Mesodermal cell (in vitro differentiated cells): Measurements from ENCODE around the gene POLR2B.

Experiments used
- H3K27ac ChIP-seq: 2 replicates; pipeline ENCODE4 v1.7.0; 2013; ENCODE audit warnings: mild to moderate bottlenecking, low read depth, low read length, moderate library complexity; ENCODE audit not compliant: severe bottlenecking
- H3K36me3 ChIP-seq: 2 replicates; pipeline ENCODE4 v1.7.1; 2013; ENCODE audit warnings: mild to moderate bottlenecking, low read length, moderate library complexity; ENCODE audit not compliant: control insufficient read depth, insufficient read depth
- H3K4me1 ChIP-seq: one replicate; pipeline ENCODE4 v1.7.1; 2013; ENCODE audit warnings: mild to moderate bottlenecking, low read length; ENCODE audit not compliant: insufficient read depth, control insufficient read depth, poor library complexity, severe bottlenecking
- H3K4me3 ChIP-seq: 2 replicates; pipeline ENCODE4 v1.7.0; 2013; ENCODE audit warnings: low read length, control low read depth, mild to moderate bottlenecking; ENCODE audit not compliant: insufficient read depth, poor library complexity, severe bottlenecking; ENCODE audit errors: extremely low read depth
- H3K9me3 ChIP-seq: 2 replicates; pipeline ENCODE4 v1.7.1; 2013; ENCODE audit warnings: mild to moderate bottlenecking, low read length, moderate library complexity; ENCODE audit not compliant: control insufficient read depth
- WGBS, 2 experiments: methylation state at CpG; one replicate each; pipeline ENCODE4 v1.1.5; 2013; ENCODE audit warnings: missing lambda C conversion rate in 2 of 2; ENCODE audit not compliant: insufficient coverage in 2 of 2; 5-methylcytosine and 5-hydroxymethylcytosine counted together

Gene POLR2B

DNA sequence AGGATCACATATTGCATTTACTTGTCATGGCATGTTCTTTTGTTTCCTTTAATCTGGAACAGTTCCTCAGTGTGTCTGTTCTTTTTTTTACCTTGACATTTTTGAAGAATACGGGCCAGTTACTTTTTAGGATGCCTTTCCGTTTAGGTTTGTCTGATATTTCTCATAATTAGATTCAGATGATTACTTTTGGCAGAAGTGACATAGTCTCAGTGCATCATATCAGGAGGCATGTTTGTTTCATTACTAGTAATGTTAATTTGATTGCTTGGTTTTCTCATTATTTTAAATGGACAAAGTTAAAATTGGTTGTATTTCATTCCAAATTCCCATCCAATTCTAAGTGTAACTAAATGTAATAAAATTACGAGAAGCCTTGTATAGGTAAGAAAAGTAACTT is 8.3 kb downstream of the POLR2B start:
- Histone ChIP-seq H3K36me3 (peaks cover 69% of the 10 kb centered on the region), H3K4me3 (no peak overlapping the region), H3K27ac (no peak overlapping the region), H3K4me1 (no peaks in the 10 kb centered on the region), H3K9me3 (no peaks in the 10 kb centered on the region)
- WGBS, 2 experiments = 100% methylated on average over 1 of the region's 3 CpGs; no CpG with 5 or more reads in 1 of the 2 experiments

DNA sequence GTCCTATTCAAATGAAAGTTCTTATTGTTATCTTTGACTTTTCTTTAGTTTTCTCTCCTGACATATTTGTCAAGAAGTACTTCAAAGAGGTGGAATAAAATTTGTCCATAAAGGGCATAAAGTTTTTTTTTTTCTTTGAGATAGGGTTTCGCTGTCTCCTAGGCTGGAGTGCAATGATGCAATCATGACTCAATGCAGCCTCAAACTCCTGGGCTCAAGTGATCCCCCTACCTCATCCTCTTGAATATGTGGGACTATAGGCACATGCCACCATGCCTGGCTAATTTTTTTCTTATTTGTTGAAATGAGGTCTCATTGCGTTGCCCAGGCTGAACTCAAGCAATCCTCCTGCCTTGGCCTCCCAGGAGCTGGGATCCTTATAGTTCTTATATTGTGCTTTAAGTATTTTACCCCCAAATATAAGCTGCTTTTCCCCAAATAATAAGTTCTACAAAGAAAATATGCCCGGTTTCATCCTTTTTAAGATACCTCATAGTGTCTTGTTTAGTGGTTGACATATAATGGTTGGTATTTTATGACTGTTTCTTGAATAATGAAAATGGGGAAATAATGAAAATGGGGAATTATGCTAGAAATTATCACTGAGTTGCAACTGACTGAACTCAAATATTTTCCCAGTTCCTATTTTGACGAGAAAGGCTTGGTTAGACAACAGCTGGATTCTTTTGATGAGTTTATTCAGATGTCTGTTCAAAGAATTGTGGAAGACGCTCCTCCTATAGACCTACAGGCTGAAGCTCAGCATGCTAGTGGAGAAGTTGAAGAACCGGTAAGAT is 11.6 kb downstream of the POLR2B start:
- no peaks in the 10 kb centered on the region for H3K4me1 ChIP-seq
- no peak overlapping the region for H3K27ac ChIP-seq
- H3K9me3 ChIP-seq = no peaks in the 10 kb centered on the region
- WGBS, 2 experiments = 89 to 100% methylated on average over 1 to 3 of the region's 6 CpGs
- H3K36me3 ChIP-seq = peaks cover 87% of the 10 kb centered on the region
- no peak overlapping the region for H3K4me3 ChIP-seq

DNA sequence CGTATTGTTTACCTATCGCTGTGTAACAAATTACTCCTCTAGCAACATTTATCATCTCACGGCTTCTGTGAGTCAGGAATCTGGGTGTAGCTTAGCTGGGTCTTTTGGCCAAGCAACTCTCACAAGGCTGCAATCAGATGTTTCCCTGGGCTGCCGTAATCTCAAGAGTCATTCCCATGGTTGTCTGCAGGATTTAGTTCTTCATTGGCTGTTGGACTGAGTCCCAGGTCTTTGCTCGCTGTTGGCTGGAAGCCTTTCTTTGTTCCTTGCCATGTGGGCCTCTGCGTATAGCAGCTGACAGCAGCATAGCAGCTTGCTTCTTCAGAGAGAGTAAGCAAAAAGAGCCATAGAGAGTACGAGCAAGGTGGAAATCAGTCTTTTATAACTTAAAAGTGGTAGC is 16.8 kb downstream of the POLR2B start:
- H3K4me3 ChIP-seq = no peak overlapping the region
- H3K27ac ChIP-seq = no peak overlapping the region
- H3K4me1 ChIP-seq = no peaks in the 10 kb centered on the region
- H3K9me3 ChIP-seq = no peaks in the 10 kb centered on the region
- 97 to 99% methylated on average over 4 to 5 of the region's 7 CpGs for WGBS, 2 experiments
- H3K36me3 ChIP-seq = peaks cover 89% of the 10 kb centered on the region

DNA sequence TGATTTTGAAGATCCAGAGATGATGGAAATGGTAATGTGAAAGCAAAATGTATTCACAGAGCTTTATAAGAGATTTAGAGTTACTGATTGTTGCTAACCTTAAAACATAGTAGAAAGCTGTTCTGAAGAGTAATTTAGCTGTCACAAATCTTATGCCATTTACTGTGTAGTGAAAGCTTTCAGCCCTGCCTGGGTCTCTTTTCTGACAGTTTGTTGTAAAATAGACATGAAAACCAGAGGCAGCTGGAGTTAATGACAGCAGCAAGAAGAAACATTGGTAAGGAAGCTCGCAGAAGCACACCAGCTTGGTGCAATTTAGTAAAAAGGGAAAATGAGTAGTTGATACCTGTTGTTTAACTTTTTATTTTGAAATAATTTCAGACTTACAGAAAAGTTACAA is 21.1 kb downstream of the POLR2B start:
- Histone ChIP-seq H3K9me3 (no peaks in the 10 kb centered on the region), H3K4me3 (no peak overlapping the region), H3K4me1 (no peaks in the 10 kb centered on the region), H3K27ac (no peak overlapping the region), H3K36me3 (peaks cover 87% of the 10 kb centered on the region)
- 100% methylated on average over 1 of the region's 1 CpG; no CpG with 5 or more reads in 1 of the 2 experiments for WGBS, 2 experiments

DNA sequence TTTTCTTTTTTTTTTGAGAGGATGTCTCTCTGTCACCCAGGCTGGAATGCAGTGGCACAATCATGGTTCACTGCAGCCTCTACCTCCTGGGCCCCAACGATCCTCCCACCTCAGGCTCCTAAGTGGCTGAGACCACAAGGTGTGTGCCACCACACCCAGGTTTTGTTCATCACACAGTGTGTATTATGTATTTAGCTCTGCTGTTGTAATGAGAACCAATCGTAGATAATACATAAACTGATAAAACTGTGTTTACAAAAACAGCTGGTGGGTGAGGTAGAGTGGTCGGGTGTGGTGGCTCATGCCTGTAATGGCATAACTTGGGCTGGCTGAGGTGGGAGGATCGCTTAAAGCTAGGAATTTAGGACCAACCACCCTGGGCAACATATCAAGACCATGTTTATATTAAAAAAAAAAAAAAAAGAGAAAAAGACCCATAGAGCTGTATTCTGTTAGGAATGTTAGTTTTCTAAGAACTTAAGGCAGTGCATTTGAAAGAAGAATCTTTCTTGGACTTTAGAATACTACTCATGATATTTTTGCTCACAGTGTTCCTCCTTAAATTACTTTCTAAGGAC is 34.9 kb downstream of the POLR2B start:
- H3K4me1 ChIP-seq = no peaks in the 10 kb centered on the region
- no peak overlapping the region for H3K4me3 ChIP-seq
- WGBS, 2 experiments = 71% methylated on average over 1 of the region's 4 CpGs; no CpG with 5 or more reads in 1 of the 2 experiments
- H3K27ac ChIP-seq = no peak overlapping the region
- peaks cover 88% of the 10 kb centered on the region for H3K36me3 ChIP-seq
- H3K9me3 ChIP-seq = no peaks in the 10 kb centered on the region

DNA sequence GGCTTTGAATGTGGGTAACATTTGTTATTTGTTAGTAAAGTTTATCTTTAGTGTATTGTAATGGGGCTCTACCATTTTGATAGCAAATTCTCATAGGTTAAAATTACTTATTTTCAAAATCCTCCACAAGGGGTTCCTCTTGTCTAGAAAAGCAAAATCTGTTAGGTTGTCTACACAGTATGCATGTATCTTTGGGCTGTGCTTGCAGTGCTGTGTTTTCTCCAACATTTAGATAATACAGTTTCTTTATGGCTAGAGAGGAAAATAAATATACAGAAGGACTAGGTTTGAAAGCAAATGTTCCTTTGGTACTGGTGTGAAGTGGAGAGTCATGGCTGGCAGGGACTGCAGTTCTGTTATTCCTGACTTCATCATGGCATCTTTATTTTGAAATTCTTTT is 40.3 kb downstream of the POLR2B start:
- H3K4me3 ChIP-seq = no peak overlapping the region
- H3K9me3 ChIP-seq = no peaks in the 10 kb centered on the region
- H3K27ac ChIP-seq = no peak overlapping the region
- peaks cover 11% of the 10 kb centered on the region for H3K4me1 ChIP-seq
- H3K36me3 ChIP-seq = peaks cover 87% of the 10 kb centered on the region

DNA sequence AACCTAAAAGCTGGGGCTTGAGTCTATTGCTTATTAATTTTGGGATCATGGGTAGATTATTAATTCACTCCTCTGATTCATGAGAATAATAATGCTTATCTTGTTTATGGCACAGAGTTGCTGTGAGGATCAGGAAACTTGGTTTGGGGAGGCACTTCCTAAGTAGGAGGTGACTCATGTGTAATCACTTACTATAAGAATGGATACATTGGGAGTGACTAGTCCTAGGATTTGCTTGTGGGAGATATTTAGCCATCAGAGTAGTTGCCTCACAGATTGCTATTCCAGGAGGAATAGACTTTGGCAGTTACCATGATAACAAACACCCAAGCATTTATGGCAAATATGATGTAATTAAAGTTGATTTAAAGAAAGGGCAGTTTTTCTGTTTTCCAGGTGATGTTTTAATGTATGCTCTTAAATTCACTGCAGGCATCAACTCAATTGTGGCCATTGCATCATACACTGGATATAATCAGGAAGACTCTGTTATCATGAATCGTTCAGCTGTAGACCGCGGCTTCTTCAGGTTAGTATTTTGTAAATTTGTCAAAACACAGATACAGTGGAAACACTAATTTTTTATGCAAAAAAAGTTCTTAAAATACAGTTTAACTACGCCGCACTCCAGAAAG is 41.9 kb downstream of the POLR2B start:
- 80% methylated on average over 1 of the region's 5 CpGs; no CpG with 5 or more reads in 1 of the 2 experiments for WGBS, 2 experiments
- H3K27ac ChIP-seq = peak overlapping the region; percentile 63
- peaks cover 90% of the 10 kb centered on the region for H3K36me3 ChIP-seq

DNA sequence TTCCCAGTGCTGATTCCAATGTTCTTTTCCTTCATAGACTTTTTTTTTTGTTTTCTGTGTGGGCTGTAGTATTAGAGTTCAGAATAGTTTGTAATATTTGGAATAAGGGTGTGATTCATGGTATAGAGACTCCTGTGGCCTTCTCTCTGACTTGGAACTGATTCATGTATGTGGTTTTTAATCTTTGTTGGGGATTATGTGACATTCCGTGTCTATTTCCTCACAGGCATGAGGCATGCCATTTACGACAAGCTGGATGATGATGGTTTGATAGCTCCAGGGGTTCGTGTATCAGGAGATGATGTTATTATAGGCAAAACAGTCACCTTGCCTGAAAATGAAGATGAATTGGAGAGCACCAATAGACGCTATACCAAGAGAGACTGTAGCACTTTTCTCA is 44.4 kb downstream of the POLR2B start:
- Histone ChIP-seq H3K4me3 (no peak overlapping the region), H3K4me1 (peaks cover 11% of the 10 kb centered on the region), H3K36me3 (peaks cover 92% of the 10 kb centered on the region), H3K27ac (no peak overlapping the region), H3K9me3 (no peaks in the 10 kb centered on the region)
- WGBS, 2 experiments = 93 to 94% methylated on average over 3 to 4 of the region's 4 CpGs

More for the DNA sequence above, 41.9 kb downstream of the POLR2B start:
- Histone ChIP-seq H3K4me1 (peaks cover 11% of the 10 kb centered on the region), H3K4me3 (no peak overlapping the region), H3K9me3 (no peaks in the 10 kb centered on the region)

DNA sequence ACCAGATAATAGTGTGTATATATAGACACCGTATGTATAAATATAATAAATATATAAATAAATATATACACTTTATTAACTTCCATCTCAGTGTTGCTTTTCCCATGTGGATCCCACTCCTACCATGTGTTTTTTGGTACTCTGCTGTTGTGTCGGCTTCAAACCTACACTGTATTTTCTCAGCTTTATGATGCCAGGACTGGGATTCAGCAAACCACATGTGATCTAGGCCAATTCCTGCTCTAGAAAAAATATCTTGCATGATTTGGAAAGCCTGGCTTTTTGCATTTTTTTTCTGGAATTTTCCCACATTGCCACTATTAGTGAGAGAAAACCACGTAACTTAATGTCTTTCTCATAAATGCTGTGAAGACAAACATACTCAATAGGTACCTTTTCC is 55.8 kb downstream of the POLR2B start:
- Histone ChIP-seq H3K36me3 (peaks cover 57% of the 10 kb centered on the region), H3K4me3 (no peak overlapping the region), H3K9me3 (no peaks in the 10 kb centered on the region), H3K4me1 (peaks cover 13% of the 10 kb centered on the region), H3K27ac (no peak overlapping the region)
- 89 to 100% methylated on average over 1 to 2 of the region's 3 CpGs for WGBS, 2 experiments

DNA sequence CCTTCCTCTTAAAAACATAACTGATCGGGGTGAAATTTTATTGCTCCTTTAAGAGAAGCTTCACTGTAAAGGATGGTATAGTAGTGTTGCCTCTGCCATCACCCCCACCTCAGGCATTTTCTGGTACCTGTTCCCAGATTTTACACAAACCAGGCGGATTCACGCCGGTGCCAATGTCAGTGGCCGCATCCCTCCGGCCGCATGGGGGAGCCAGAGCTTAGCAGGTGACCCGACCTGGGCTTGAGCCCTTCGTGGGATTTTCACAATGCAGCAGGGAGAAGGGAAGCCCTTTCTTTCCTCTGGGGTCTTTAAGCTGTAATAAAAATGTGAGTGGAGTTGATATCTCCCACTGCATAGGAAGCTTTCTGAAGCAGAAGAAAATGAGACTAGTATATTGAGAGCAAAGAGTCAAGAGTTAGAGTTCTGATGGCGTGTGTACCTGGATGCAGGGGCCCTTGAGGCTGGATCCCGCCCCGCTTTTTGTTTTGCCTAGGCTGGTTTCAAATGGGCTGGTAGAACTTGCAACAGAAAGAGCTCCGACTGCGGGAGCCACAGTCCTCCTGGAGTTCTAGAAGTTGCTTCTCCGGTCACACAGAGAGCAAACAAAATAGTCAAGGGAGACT is 59.4 kb downstream of the POLR2B start:
- Histone ChIP-seq H3K4me3 (no peak overlapping the region), H3K27ac (no peak overlapping the region), H3K4me1 (peaks cover 28% of the 10 kb centered on the region), H3K36me3 (peaks cover 28% of the 10 kb centered on the region), H3K9me3 (no peaks in the 10 kb centered on the region)
- WGBS, 2 experiments = 31 to 32% methylated on average over 10 to 12 of the region's 15 CpGs
